GM18907 (cell line): ENCODE results near the gene NR2E1.

ENCODE experiments used
- ATAC-seq: cut with Tn5 transposase; IDR thresholded peaks from one replicate; pipeline ENCODE4 v1.9.1; 2021; ENCODE audit warnings: mild to moderate bottlenecking, moderate library complexity; ENCODE audit not compliant: unreplicated experiment

NR2E1 gene

DNA sequence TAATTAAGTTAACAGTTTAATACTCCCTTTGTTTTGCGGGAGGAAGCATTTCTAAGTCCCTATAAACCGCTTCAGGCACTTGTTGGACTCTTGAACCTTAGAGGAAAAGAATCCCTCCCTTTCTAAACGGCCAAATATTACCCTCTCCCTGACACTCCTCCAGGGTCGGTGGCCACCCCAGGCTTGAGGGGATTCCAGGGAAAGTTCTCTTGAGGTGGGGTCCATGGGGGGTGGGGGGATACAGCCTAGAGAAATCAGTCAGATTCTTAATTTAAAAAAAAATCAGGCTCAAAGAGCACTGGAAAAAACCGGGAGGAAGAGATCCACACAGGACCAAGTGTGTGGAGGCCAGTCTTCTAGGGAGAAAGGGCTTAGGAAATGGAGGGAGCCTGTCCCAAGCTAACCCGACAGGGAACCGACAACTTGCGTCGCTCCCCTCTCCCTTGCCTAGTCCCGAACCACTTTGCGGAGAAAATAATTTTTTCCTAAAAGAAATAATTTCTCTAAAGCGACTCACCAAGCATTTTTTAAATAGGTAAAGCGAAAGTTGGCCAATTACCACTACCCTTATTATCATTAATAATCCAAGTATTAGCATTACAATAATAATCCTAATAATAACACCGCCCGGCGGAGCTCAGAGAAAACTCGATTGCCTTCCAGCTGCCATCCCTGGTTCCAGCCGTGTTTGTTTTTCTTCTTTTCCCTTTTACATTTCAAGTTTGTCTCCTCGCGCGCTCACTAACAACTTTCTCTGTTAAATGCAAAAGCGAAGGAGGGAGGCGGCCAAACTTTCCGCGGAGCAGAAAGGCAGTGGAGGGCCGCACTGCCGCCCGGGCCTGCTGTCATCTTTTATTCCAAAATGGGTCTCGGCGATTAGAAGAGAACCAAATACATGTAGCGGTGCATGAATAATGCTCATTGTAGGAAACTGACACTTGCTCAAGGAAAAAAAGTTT lies 4.8 kb downstream of the NR2E1 start:
- no peak for ATAC-seq

DNA sequence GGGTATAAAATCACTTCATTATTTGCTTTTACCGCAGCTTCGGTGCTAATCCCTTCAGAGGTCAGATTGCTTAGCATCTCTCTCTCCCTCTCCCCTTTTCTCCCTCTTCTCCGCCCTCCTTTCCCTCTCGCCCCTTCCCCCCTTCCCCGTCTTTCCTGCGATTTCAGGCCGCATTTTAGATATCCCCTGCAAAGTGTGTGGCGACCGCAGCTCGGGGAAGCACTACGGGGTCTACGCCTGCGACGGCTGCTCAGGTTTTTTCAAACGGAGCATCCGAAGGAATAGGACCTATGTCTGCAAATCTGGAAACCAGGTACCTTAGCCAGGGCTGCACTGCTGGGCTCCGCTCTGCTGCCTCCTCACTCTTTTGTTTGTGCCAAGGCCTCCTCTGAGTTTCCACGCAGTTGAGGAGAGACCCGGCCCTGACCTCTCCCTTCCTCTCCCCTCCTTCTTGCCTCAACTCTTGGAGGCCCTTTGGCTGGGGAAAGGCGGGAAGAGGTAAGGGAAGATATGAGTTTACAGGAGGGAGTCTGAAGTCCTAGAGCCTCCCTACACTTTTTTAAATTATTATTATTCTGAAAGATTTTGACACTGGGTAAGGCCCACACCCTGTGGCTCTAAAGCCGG lies 5.6 kb downstream of the NR2E1 start:
- ATAC-seq, result no peak

DNA sequence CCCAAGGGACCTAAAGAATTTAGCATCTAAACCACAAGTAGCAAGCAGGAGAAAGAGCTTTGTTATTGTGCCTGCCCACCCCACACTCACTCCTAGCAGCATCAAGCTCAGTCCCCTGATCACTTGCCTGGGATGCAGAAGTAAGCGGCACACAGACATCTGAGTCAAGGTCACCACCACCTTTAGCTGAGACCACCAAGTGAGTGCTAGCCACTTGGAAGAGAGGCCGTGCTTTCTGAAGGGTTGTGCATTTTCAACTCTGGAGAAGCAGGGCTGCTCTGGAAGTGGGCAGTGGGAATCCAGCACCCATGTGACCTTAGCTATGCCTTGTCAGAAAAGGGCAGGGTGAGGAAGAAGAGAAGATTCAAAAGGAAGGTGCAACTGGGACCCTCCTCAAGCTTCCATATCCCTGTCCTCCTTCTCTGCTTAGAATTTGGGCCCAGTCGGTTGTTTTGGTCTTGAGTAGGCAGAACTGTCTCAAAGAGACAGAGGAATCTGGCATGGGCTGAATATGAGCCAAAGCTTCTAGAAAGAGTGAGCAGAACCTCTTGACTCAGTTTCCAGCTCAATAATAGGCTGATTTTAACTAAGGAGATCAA lies 6.2 kb downstream of the NR2E1 start:
- ATAC-seq, result no peak

DNA sequence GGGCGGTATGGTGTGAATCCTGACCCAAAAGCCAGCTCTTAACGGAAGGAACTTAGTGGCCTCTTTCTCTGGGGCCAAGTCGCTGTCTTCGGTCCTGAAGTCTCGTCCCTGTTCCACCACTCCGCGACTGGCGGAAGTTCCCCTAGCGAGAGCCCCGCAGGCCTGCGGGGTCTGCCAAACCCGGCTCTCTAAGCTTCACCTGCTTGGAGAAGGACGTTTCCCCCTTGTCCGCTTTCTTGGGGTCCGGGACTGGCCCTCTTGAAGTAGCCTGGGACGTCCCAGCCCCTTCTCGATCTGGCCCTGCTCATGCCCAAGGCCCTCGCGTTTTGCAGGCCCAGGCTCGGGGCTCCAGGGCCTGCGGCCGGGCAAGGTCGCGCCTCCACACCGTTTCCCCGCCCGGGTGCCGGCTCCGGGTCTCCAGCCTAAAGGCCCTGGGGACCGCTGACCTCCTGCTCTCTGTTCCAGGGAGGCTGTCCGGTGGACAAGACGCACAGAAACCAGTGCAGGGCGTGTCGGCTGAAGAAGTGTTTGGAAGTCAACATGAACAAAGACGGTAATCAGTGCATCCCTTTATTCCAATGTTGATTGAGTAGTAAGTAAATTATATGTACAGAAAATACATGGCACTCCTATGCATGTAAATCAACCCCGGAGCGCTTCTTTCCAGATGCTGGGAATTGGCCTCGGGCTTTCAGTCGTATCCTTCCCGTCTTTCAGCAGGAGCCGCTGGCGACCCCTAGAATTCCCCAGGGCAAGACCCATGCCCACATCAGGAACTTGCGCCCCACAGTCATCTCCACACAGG lies 8.8 kb downstream of the NR2E1 start:
- ATAC-seq, result no peak

DNA sequence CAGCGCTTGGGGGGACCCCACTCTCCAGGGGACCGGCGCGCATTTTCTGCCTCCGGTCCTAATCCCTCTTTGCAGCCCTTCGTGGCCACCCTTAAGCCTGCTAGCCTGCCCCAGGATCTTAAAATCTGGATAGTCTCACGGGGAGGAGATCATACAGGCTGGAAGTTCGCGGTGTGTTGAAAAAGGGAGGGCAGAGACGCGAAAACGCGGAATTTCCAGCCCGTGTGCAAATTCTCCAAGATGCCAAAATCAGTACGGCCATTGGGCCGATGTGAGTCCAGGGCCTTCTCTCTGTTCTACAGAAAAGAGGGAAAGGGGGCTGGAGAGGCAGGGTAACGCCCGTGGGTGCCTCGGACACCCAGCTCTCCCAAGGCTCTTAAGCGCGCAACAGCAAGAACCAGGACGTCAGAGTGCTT lies 9.4 kb downstream of the NR2E1 start:
- ATAC-seq, result no peak

DNA sequence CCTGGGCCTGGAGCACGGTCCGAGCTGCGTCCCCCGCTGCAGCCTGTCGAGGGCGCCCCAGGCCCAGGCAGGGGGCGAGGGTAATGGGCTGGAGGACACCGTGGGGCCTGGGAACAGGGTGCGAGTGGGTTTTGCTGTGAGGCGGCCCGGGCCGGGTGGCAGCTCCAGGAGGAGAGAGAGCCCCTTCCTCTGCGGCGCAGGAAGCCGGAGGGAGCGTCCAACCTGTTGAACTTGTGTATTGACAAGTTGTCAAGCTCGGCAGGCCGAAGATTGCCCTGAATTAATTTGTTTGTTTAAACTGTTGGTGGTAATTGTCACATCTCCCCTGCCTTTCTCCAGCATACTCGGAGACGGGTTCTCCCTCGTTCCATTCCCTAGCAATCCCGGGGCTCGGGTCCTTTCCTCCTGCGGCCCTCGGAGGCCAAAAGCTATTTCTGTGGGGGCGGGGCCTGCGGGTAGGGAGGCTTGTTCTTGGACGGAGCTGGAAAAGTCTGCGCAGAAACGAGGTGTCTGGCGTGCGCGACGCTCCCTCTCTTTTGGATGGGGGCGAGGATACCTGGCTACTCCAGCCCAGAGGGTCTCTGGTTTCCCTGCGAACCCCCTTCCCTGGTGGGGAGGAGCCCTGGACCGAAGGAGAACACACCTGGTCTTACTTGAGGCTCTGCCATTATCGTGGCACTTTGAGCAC lies 9.9 kb downstream of the NR2E1 start:
- ATAC-seq, result no peak

DNA sequence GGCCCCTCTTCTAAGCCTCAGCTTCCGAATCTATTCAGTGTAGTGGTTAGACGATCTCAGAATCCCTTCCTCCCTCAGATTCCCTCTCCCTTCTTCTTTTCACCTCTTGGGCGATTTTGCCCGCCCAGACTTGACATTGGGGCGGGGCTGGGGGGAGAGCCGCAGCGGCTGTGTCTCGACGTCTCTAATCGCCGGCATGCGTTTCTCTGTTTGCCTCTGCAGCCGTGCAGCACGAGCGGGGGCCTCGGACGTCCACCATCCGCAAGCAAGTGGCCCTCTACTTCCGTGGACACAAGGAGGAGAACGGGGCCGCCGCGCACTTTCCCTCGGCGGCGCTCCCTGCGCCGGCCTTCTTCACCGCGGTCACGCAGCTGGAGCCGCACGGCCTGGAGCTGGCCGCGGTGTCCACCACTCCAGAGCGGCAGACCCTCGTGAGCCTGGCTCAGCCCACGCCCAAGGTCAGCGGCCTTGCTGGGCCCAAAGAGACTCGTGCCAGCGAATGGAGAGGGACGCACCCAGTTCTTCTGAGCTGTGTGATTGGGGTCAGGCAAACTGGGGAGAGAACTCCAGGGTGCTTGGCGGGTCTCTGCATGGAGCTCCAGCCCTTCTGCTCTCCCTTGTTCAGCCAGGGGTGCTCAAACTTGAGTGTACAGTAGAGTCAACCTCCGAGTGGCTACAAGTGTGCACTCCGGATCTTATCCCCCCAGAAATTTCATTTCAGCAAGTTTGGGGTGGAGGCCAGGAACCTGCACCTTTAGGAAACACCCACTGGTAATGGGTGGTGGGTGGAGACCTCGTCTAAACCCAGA lies 10.7 kb downstream of the NR2E1 start:
- ATAC-seq, result no peak

DNA sequence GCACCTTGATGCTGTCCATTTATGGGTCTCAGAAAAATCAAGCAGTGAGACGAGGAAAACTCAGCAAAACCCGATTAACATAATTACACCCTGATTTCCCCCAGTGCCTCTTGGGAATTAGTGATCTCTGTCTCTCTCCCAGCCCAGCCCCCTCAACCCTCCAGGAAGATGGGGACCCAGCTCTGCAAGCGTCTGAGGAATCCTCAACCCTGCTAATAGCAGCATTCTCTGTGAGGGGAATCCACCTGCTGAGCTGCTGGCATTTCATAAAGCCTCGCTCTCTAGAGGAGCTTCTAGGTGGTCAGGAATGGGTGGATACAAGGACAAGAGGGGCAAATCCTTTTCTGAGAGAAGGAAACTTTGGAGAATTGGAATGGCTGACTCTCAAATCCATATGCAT lies 13.9 kb downstream of the NR2E1 start:
- no peak for ATAC-seq

DNA sequence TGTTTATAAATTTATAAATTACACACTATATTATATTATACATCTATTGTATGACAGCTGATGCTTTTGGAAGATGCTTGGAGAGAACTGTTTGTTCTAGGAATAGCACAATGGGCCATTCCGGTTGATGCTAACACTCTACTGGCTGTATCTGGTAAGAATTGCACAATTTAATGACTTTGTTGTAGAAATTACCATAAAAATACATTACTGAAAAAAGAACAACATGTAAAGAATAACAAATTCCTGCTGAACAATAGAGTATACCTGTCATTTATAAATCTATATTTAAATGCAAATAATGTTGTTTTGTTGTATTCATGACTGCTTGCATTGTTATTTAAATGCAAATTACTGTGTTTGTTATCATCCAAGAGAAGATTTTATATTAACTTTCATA lies 14.4 kb downstream of the NR2E1 start:
- ATAC-seq, result no peak

DNA sequence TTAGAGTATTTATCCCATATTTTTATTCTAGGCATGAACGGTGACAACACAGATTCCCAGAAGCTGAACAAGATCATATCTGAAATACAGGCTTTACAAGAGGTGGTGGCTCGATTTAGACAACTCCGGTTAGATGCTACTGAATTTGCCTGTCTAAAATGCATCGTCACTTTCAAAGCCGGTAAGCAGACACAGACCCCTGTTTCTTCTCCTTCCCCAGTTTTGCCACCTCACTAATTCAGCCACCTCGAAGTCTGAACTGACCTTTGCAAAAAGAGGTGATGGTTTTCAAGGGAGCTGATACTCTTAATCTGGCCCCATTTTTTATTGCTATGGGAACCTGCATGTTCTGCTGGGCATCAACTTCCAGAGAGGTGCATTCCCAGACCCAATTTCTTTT lies 15.0 kb downstream of the NR2E1 start:
- no peak for ATAC-seq

DNA sequence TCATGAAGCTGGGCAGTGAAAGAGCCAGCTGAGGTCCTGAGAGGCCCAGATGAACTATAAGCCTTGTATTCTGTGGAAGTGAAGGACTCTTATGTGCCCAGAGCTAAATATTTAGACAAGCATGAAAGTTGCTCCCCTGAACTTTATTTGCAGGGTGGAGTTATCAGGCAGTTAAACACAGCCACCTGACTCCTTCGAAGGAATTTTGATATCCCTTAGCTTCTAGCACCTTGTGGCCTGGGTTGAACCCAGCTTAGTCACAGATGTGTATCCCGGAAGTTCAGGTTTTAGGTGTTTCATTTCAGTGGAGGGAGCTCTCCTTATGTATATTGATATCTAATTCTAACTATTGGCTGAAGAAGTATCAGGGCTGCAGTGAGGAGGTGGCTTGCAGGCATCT lies 20.4 kb downstream of the NR2E1 start:
- no peak for ATAC-seq

DNA sequence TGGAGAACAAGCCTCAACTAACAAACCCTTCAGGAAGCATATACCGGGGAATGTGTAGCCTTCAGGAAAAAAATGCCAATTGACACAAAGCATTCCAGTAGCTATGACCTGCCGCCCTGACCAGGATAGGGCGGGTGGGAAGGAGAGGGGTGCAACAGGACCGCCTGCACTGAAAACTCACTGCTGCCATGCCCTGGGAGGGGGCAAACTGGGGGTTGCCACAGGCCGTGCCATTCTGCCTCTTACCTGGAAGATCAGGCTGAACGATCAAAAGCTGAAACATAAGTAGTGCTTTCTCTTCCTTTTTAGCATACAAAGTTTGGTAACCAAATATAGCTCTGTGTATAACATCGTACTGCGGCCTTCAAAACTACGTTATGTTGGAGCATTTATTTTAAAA lies 21.7 kb downstream of the NR2E1 start:
- no peak for ATAC-seq

DNA sequence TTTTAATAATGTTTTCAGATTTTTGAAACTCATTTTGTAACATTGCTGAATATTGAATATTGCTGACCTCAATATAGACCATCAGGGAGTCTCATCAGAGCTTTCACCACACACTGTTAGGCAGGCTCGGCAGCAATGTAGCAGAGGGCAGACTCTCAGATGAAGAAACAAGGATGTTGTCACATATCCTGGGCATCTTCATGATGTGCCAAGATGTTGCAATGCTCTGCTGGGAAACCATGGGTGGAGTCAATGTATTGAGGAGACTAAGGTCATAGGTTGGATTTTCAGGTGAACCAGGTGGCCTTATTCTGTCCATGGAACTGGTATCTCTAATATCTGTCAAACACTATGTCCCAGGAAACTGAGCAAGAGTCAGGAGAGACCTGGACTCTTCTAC lies 27.3 kb downstream of the NR2E1 start:
- no peak for ATAC-seq

DNA sequence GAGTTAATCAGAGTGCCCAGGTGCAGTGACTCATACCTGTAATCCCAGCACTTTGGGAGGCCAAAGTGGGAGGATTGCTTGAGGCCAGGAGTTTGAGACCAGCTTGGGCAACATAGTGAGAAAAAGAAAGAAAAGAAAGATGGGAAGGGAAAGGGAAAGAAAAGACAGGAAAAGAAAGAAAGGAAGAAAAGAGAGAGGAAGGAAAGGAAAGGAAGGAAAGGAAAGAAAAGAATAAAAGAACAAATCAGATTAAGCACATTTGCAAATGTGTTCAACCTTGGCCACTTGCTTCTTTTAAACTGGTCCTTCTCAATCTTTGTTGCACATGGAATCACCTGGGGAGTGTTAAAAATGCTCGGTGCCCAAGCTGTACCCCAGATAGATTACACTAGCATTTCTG lies 28.0 kb downstream of the NR2E1 start:
- no peak for ATAC-seq

DNA sequence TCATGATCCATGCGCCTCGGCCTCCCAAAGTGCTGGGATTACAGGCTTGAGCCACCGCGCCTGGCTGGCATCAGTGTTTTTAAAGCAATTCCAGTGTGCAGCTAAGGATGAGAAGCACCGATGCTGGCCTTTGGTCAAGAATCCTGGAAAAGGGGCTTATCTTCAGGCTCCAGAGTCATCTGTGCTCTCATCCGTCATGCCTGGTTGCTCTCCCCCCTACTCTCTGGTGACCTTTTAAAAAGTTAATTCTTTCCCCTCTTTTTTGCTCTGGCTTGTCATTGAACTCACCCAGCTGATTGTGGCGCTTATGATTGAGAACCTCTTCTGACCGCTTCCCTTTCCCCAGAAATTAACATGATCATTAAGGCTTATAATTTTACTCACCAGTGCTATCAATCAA lies 28.7 kb downstream of the NR2E1 start:
- ATAC-seq, result no peak

DNA sequence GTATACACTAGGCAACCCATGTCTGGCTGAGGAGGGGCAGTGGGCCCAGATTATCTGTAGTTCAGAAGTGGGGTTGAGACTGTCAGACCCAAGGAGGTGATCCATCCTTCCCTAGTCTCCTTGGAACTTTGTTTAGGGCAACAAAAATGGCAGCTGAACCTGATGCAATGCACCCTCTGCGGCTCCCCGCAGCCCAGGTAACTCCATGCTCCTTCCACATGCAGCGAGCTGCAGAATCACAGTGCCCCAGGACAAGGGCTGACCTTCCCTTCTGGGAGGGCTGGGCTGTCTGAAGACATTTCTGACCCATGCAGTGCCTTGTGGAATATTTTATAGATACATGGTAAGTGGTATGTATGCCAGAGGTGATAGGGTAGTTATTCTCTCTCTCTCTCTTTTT lies 29.4 kb downstream of the NR2E1 start:
- ATAC-seq, result no peak

DNA sequence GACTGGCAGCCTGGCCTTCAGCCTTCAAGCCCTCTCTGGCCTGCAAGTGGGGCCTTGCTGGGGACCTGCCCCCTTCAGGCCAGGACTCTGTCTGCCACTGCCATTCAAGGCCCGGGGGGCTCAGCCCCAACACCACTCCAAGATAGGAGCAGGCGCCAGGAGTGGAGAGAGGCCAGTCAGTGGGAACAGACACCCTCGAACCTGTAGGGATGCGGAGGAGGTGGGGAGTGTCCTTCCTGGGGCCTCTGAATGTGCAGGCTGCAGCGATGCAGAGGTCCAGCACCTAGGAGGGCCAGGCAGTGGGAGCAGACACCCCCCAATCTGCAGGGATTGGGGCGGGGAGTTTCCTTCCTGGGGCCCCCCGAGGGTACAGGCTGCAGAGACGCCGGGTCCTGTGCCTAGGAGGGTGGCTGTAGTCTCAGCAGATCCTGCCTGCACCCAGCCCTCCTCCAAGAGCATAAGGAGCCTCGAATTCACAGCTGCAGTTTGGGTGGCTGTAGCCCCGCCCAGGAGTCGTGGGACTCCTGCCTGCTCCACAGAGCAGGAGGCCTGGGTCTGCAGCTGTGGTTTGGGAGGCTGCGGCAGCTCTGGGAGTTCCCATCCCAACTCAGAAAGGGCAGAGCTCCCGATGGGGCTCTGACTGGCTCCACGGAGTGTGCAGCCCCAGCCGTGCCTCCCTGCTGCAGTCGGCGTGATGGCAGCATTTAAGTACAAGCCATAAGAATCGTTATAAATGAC lies 33.1 kb downstream of the NR2E1 start:
- ATAC-seq, result no peak

DNA sequence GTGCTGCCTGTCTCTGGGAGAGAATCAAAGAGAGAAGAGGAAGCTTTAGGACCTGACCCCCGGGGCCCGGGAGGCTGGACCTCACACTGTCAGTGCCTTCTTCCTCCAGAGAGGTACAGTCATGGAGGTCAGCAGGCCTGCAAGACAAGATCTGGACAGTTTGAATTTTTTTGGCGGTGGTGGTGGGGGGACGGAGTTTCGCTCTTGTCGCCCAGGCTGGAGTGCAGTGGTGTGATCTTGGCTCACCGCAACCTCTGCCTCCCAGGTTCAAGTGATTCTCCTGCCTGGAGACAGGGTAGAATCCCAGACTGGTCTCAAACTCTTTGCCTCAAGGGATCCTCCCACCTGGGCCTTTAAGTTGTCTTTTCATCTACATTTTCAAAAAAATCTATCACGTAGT lies 34.4 kb downstream of the NR2E1 start:
- ATAC-seq, result no peak

DNA sequence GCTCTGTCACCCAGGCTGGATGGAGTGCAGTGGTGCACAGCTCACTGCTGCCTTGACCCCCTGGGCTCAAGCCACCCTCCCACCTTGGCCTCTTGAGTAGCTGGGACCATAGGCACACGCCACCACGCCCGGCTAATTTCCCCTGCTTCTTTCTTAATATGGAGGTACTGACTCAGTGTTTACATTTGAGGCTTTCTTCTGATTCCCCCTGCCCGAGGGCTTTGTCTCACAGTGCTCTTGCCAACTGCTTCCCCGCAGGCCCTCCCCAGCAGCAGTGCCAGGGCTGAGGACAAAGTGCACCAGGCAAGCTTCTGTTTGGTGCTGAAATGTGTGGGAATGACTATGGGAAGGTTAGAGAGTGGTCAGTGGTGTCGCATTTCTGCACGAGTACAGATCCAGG lies 34.8 kb downstream of the NR2E1 start:
- ATAC-seq, result no peak
